Measurements from ENCODE around the gene RASSF8. TPM values are rescaled to one million over a fixed set of nuclear protein-coding genes. Genes with fewer than 3 reads are reported as not detected.

The RASSF8 gene
- total and polyA plus RNA-seq, 8 donors, result 3.7 to 66.8 (median 10.5) TPM

DNA sequence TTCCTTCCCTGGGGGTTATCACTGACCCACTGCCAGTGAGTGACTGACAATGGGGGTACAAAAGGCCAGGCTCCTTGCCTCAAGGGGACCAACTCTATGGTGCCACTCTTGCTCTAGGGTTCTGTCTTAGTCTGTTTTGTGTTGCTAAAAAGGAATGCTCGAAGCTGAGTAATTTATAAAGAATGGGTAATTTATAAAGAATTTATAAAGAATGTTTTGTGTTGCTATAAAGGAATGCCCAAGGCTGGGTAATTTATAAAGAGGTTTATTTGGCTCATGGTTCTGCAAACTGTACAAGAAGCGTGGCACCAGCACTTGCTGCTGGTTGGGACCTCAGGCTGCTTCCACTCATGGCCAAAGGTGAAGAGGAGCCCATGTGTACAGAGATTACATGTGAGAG, 15.8 kb upstream of the RASSF8 start:
- intact Hi-C loops (cut with DNase I; ENCODE audit: low total_unique reads), result no loop called here
- no peaks in the 10 kb centered on the region for H3K36me3 ChIP-seq
- no peak overlapping the region for H3K4me3 ChIP-seq
- WGBS, 5 donors, result 76 to 92% (median 85%) methylated on average over 2 of the region's 2 CpGs
- no peak for DNase-seq
- no peaks in the 10 kb centered on the region for H3K9me3 ChIP-seq
- no peak for TF ChIP-seq POLR2A (IDR thresholded peaks at IDR 0.05)
- TF ChIP-seq, protein P1, sequence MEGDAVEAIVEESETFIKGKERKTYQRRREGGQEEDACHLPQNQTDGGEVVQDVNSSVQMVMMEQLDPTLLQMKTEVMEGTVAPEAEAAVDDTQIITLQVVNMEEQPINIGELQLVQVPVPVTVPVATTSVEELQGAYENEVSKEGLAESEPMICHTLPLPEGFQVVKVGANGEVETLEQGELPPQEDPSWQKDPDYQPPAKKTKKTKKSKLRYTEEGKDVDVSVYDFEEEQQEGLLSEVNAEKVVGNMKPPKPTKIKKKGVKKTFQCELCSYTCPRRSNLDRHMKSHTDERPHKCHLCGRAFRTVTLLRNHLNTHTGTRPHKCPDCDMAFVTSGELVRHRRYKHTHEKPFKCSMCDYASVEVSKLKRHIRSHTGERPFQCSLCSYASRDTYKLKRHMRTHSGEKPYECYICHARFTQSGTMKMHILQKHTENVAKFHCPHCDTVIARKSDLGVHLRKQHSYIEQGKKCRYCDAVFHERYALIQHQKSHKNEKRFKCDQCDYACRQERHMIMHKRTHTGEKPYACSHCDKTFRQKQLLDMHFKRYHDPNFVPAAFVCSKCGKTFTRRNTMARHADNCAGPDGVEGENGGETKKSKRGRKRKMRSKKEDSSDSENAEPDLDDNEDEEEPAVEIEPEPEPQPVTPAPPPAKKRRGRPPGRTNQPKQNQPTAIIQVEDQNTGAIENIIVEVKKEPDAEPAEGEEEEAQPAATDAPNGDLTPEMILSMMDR (IDR thresholded peaks at IDR 0.05), result no peak
- no peak for TF ChIP-seq POLR2AphosphoS5 (IDR thresholded peaks at IDR 0.05)
- no peak for TF ChIP-seq EP300 (IDR thresholded peaks at IDR 0.05)
- no peaks in the 10 kb centered on the region for H3K4me1 ChIP-seq
- H3K27ac ChIP-seq, result no peak overlapping the region
- H3K27me3 ChIP-seq, result no peaks in the 10 kb centered on the region

DNA sequence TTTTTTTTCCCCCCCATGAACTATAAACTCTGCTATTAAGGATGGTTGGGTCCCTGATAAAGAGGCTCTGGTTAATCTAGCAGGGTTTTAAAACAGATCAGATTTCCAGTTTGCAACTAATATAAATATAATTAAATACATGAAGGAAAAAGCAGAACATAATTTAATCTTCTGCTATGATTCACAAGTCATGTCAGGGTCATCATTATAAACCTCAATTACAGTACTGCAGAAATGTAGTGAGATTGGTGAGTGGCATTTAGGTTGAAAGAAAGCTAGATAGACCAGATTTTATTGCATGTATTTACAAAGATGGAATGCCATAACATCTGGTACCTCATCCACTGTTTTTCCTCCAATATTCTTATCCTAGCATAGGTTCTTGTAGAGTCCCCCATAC, 14.5 kb upstream of the RASSF8 start:
- no peaks in the 10 kb centered on the region for H3K27me3 ChIP-seq
- TF ChIP-seq, protein P1 (IDR thresholded peaks at IDR 0.05), result no peak
- TF ChIP-seq POLR2AphosphoS5 (IDR thresholded peaks at IDR 0.05) (no peak), EP300 (IDR thresholded peaks at IDR 0.05) (no peak), POLR2A (IDR thresholded peaks at IDR 0.05) (no peak)
- H3K4me1 ChIP-seq, result no peaks in the 10 kb centered on the region
- intact Hi-C loops (cut with DNase I; ENCODE audit: low total_unique reads), result no loop called here
- no peak overlapping the region for H3K27ac ChIP-seq
- H3K4me3 ChIP-seq, result no peak overlapping the region
- H3K9me3 ChIP-seq, result no peaks in the 10 kb centered on the region
- H3K36me3 ChIP-seq, result no peaks in the 10 kb centered on the region
- DNase-seq, result no peak

DNA sequence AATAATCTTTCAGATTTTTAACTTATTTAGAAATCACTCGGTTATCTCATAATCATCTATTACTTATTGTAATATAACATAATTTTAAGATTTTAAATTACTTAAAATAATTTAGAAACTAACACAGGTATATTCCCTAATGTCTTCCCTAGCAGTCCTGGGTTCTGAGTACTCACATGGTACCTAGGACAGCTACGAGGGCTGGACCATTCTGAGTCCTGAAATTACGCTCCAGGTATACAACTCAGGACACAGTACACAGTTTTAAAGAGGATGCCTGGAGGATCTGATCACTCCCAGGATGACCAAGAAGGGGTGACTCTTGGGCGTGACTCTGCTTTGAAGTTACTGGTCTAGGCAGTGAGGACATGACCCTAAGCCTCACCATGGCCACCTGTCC, 9.1 kb upstream of the RASSF8 start:
- WGBS, 5 donors, result 92 to 93% (median 92%) methylated on average over 4 of the region's 4 CpGs
- intact Hi-C loops (cut with DNase I; ENCODE audit: low total_unique reads), result no loop called here
- no peak for DNase-seq

DNA sequence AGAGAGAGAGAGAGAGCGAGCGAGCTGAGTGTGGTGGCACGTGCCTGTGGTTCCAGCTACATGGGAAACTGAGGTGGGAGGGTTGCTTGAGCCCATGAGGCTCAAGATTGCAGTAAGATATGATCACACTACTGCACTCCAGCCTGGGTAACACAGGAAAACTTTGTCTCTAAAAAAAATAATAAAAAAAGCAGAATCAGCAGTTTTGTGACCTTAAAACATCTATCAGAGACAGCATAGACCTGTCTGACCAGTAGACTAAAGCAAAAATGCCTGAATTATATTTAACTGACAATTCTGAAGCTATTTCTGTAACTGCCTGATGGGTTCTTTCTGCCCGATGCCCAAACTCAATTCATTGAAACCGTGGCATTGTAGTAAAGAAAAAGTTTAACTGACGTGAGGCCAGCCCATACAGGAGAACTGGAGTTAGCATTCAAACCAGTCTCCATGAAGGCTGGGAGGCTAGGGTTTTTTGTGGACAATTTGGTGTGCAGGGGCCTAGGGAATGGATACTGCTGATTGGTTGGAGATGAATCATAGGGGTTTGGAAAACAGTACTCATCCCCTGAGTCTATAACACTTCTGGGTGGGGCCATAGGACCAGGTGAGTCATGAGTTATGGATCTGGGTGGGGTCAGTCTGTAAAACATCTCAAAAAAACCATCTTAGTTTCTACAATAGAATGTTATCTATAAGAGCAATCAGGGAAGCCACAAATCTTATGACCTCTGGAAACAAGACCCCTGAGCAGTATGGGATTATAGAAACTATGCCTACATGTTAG, 8.0 kb upstream of the RASSF8 start:
- Histone ChIP-seq H3K27me3 (no peaks in the 10 kb centered on the region), H3K27ac (no peak overlapping the region), H3K4me3 (no peak overlapping the region), H3K9me3 (no peaks in the 10 kb centered on the region), H3K4me1 (no peaks in the 10 kb centered on the region), H3K36me3 (peaks cover 0 to 3% (median 0%) of the 10 kb centered on the region in 4 donors)
- no peak for DNase-seq
- intact Hi-C loops (cut with DNase I; ENCODE audit: low total_unique reads), result no loop called here
- no peak for TF ChIP-seq POLR2A (IDR thresholded peaks at IDR 0.05)
- TF ChIP-seq, protein P1 (IDR thresholded peaks at IDR 0.05), result no peak
- TF ChIP-seq EP300 (IDR thresholded peaks at IDR 0.05), result no peak
- no peak for TF ChIP-seq POLR2AphosphoS5 (IDR thresholded peaks at IDR 0.05)
- 93 to 97% (median 96%) methylated on average over 4 to 6 of the region's 6 CpGs for WGBS, 5 donors

More for the DNA sequence above, 9.1 kb upstream of the RASSF8 start:
- no peaks in the 10 kb centered on the region for H3K36me3 ChIP-seq
- no peak overlapping the region for H3K27ac ChIP-seq
- H3K4me3 ChIP-seq, result no peak overlapping the region
- no peaks in the 10 kb centered on the region for H3K27me3 ChIP-seq
- no peaks in the 10 kb centered on the region for H3K9me3 ChIP-seq
- no peaks in the 10 kb centered on the region for H3K4me1 ChIP-seq
- TF ChIP-seq, protein P1 (IDR thresholded peaks at IDR 0.05), result no peak
- TF ChIP-seq POLR2A (IDR thresholded peaks at IDR 0.05) (no peak), EP300 (IDR thresholded peaks at IDR 0.05) (no peak), POLR2AphosphoS5 (IDR thresholded peaks at IDR 0.05) (no peak)
